ENCODE results near the gene CACHD1.

GRCh38 chr1:64721576-64722145, 251.7 kb downstream of the CACHD1 start:
- TF ChIP-seq CTCF (IDR thresholded peaks at IDR 0.05) (no peak), POLR2A (IDR thresholded peaks at IDR 0.05) (no peak)
